Stimulated activated CD4-positive, alpha-beta T cell treated with anti-CD3 and anti-CD28 coated beads, Interleukin-2, amount 100 ng/mL, for 24 hours (primary cell): ENCODE results near the gene FABP6.
"Not testable (repeated sequence)": the region's sequence is repeated elsewhere in the genome, so short reads cannot be mapped to it uniquely, and the experiment has no call there.

Experiments
- DNase-seq, 2 donors: peaks; one replicate each; pipeline ENCODE4 v3.0.0-alpha.2; 2020

Gene FABP6

GRCh38 chr5:160227012-160227411 is 2.3 kb upstream of the FABP6 start:
- DNase-seq: no peak

GRCh38 chr5:160230686-160231527 is 1.6 kb downstream of the FABP6 start:
- no peak for DNase-seq

GRCh38 chr5:160231783-160232342 is 2.6 kb downstream of the FABP6 start:
- DNase-seq: no peak

GRCh38 chr5:160233215-160233614 is 3.9 kb downstream of the FABP6 start:
- DNase-seq: no peak

- no peak for DNase-seq
Observed at GRCh38 chr5:160235731-160236130, 6.4 kb downstream of the FABP6 start.

GRCh38 chr5:160237571-160238093 is 8.3 kb downstream of the FABP6 start:
- no peak for DNase-seq

GRCh38 chr5:160240350-160240749 is 11.0 kb downstream of the FABP6 start:
- no peak for DNase-seq

- no peak for DNase-seq
Observed at GRCh38 chr5:160242145-160242544, 12.8 kb downstream of the FABP6 start.

- DNase-seq: no peak
Observed at GRCh38 chr5:160245506-160246086, 16.3 kb downstream of the FABP6 start.

GRCh38 chr5:160249570-160249969 is 20.3 kb downstream of the FABP6 start:
- not testable (repeated sequence) for DNase-seq

- no peak for DNase-seq
Observed at GRCh38 chr5:160250226-160250625, 20.9 kb downstream of the FABP6 start.

GRCh38 chr5:160250826-160251225 is 21.5 kb downstream of the FABP6 start:
- no peak for DNase-seq

GRCh38 chr5:160251406-160252155 is 22.3 kb downstream of the FABP6 start:
- no peak for DNase-seq

- DNase-seq: no peak
Observed at GRCh38 chr5:160252916-160253315, 23.6 kb downstream of the FABP6 start.

- no peak for DNase-seq
Observed at GRCh38 chr5:160253441-160253840, 24.1 kb downstream of the FABP6 start.

GRCh38 chr5:160254706-160255105 is 25.4 kb downstream of the FABP6 start:
- no peak for DNase-seq

GRCh38 chr5:160259341-160259740 is 30.0 kb downstream of the FABP6 start:
- DNase-seq: no peak

- DNase-seq: no peak
Observed at GRCh38 chr5:160260006-160260775, 30.9 kb downstream of the FABP6 start.

GRCh38 chr5:160260881-160261815 is 31.8 kb downstream of the FABP6 start:
- no peak for DNase-seq

- no peak for DNase-seq
Observed at GRCh38 chr5:160262151-160263074, 33.1 kb downstream of the FABP6 start.
